H1 (cell line): ENCODE measurements around the gene TNFRSF18. TPM values are rescaled to one million over a fixed set of nuclear protein-coding genes. Genes with fewer than 3 reads are reported as not detected.

Source experiments
- JUN ChIP-seq: IDR thresholded peaks from 2 replicates; pipeline ENCODE4 v1.6.1; 2011; ENCODE audit warnings: low read depth, mild to moderate bottlenecking, improper control_type of control experiment, low read length
- NANOG ChIP-seq: IDR thresholded peaks from 2 replicates; pipeline ENCODE4 v1.6.1; 2011; ENCODE audit warnings: low read length, low read depth, mild to moderate bottlenecking, inconsistent platforms; ENCODE audit not compliant: insufficient read depth, poor library complexity, severe bottlenecking
- polyA plus RNA-seq, 7 experiments: library from polyadenylated mRNA; depleted of rRNA in 3 of 7; stranded (reverse) in 5 of 7; unstranded in 2 of 7; fragments of >200 nt in 5 of 7; fragments of 200-250 nt in 2 of 7; gene quantifications; 1 replicate in 5 of 7; 2 replicates in 1 of 7; 4 replicates in 1 of 7; pipeline versions ENCODE4 v1.2.1 to v1.2.3, GENCODE V29; 2011 to 2013; ENCODE audit warnings: missing spikeins in 2 of 7, mixed read lengths in 2 of 7
- total RNA-seq: library from RNA; stranded (reverse); fragmentation: NEBNext Ultra II Directional; extraction: Animal tissue kit (Norgen Biotek cat#: 25700); gene quantifications from 2 replicates; pipeline ENCODE4 v1.2.1, GENCODE V29; 2021

The TNFRSF18 gene
- total and polyA plus RNA-seq, 2 of the 8 experiments (the other 6 are each of a cell fraction or from before 2014, with no cell fraction given) = 1.5 to 2.5 TPM

GRCh38 chr1:1207571-1207892 is 1.1 kb upstream of the TNFRSF18 start (continued):
- TF ChIP-seq NANOG = no peak
- no peak for TF ChIP-seq JUN
